Liver (tissue), 3 donors: ENCODE measurements around the gene PTPRN2.

Source experiments
- GABPA ChIP-seq, 2 donors: IDR thresholded peaks in 1 of 2; conservative IDR thresholded peaks in 1 of 2; 2 replicates each; pipeline ENCODE4 v1.6.1; 2016; ENCODE audit warnings: antibody characterized with exemption in 2 of 2, mild to moderate bottlenecking in 1 of 2, moderate library complexity in 1 of 2
- NR2F2 ChIP-seq: IDR thresholded peaks from 2 replicates; pipeline ENCODE4 v1.6.1; 2016; ENCODE audit warnings: antibody characterized with exemption
- TAF1 ChIP-seq: conservative IDR thresholded peaks from 2 replicates; pipeline ENCODE4 v1.6.1; 2016; ENCODE audit warnings: antibody characterized with exemption, mild to moderate bottlenecking
- TF ChIP-seq, protein P1 (sequence below): IDR thresholded peaks from 2 replicates; pipeline ENCODE4 v1.6.1; 2016; ENCODE audit warnings: antibody characterized with exemption
- TF ChIP-seq, protein P2 (sequence below): IDR thresholded peaks from 2 replicates; pipeline ENCODE4 v1.6.1; 2016; ENCODE audit warnings: antibody characterized with exemption, mild to moderate bottlenecking
- TF ChIP-seq, protein P3 (sequence below): IDR thresholded peaks from 2 replicates; pipeline ENCODE4 v1.6.1; 2016; ENCODE audit warnings: antibody characterized with exemption
- TF ChIP-seq, protein P4 (sequence below): fragments of 150-350 bp; IDR thresholded peaks from 2 replicates; pipeline ENCODE4 v1.5.1; 2017; ENCODE audit warnings: improper control_type of control experiment, low read depth, low read length; ENCODE audit not compliant: missing input control
- donor health status: healthy.
- donor health status: healthy.

DNA sequence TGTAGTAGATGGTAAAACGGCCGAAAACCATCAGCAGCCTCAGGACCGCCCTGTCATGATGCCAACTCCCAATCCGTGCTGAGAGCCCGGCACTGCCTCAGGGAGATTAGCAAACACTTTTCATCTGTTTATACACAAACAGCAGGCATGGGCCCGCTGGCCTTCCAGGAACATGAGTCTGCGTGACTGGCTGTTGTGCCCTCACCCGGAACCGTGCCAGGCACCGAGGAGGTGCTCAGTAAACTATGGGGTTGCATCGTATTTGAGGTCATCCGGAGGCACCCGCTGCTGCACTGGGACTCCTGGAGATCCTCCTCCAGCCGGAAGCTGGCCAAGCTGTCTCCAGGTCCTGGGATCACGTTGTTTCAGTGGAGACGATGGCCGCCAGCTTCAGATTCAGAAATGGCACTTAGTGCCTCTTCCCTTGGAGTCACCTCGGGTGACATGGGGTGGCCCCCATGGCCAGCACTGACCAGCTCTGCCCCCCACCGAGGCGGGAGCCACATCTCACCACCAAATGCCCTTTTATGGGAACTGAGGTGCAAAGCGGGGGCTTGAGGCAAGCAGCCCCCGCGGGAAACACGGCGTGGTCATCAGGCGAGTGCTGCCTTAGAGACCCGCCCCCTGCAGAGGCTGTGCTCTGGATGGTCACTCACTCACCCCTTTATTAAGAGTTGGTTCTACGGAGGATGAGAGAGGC is 585.9 kb downstream of the PTPRN2 start:
- TF ChIP-seq, protein P1, sequence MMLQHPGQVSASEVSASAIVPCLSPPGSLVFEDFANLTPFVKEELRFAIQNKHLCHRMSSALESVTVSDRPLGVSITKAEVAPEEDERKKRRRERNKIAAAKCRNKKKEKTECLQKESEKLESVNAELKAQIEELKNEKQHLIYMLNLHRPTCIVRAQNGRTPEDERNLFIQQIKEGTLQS, result no peak
- TF ChIP-seq, protein P2, sequence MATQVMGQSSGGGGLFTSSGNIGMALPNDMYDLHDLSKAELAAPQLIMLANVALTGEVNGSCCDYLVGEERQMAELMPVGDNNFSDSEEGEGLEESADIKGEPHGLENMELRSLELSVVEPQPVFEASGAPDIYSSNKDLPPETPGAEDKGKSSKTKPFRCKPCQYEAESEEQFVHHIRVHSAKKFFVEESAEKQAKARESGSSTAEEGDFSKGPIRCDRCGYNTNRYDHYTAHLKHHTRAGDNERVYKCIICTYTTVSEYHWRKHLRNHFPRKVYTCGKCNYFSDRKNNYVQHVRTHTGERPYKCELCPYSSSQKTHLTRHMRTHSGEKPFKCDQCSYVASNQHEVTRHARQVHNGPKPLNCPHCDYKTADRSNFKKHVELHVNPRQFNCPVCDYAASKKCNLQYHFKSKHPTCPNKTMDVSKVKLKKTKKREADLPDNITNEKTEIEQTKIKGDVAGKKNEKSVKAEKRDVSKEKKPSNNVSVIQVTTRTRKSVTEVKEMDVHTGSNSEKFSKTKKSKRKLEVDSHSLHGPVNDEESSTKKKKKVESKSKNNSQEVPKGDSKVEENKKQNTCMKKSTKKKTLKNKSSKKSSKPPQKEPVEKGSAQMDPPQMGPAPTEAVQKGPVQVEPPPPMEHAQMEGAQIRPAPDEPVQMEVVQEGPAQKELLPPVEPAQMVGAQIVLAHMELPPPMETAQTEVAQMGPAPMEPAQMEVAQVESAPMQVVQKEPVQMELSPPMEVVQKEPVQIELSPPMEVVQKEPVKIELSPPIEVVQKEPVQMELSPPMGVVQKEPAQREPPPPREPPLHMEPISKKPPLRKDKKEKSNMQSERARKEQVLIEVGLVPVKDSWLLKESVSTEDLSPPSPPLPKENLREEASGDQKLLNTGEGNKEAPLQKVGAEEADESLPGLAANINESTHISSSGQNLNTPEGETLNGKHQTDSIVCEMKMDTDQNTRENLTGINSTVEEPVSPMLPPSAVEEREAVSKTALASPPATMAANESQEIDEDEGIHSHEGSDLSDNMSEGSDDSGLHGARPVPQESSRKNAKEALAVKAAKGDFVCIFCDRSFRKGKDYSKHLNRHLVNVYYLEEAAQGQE, result no peak
- no peak for TF ChIP-seq GABPA (IDR thresholded peaks at IDR 0.05 in 1 of 2, conservative IDR thresholded peaks at IDR 0.05 in 1 of 2)
- no peak for TF ChIP-seq NR2F2
- TF ChIP-seq, protein P3, sequence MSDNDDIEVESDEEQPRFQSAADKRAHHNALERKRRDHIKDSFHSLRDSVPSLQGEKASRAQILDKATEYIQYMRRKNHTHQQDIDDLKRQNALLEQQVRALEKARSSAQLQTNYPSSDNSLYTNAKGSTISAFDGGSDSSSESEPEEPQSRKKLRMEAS, result no peak
- no peak for TF ChIP-seq TAF1
- TF ChIP-seq, protein P4, sequence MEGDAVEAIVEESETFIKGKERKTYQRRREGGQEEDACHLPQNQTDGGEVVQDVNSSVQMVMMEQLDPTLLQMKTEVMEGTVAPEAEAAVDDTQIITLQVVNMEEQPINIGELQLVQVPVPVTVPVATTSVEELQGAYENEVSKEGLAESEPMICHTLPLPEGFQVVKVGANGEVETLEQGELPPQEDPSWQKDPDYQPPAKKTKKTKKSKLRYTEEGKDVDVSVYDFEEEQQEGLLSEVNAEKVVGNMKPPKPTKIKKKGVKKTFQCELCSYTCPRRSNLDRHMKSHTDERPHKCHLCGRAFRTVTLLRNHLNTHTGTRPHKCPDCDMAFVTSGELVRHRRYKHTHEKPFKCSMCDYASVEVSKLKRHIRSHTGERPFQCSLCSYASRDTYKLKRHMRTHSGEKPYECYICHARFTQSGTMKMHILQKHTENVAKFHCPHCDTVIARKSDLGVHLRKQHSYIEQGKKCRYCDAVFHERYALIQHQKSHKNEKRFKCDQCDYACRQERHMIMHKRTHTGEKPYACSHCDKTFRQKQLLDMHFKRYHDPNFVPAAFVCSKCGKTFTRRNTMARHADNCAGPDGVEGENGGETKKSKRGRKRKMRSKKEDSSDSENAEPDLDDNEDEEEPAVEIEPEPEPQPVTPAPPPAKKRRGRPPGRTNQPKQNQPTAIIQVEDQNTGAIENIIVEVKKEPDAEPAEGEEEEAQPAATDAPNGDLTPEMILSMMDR, result no peak
